ENCODE measurements around the gene DHRS7C.

DHRS7C gene

GRCh38 chr17:9765322-9765721 is 26.1 kb downstream of the DHRS7C start:
- no peak for DNase-seq (ENCODE audit: low spot score)

DNA sequence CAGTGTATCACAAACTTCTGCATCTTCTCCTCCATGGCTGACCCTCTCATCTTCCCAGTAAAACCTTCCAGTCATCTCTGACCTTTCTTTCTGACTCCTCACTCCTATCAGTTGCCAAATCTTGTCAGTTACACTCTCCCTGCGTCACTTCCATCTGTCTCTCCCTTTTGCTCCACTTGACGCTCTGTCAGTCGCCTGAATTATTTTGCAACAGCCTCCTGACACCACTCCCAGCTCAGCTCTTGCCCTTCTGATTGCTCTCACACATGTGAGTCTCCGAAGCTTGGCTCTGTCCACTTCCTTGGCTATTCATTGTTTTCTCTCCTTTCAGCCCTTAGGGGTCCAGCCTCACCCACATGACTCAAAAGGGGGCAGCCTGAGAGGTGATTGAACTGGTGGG is 27.7 kb downstream of the DHRS7C start:
- peak; percentile 27 for DNase-seq (ENCODE audit: low spot score)

DNA sequence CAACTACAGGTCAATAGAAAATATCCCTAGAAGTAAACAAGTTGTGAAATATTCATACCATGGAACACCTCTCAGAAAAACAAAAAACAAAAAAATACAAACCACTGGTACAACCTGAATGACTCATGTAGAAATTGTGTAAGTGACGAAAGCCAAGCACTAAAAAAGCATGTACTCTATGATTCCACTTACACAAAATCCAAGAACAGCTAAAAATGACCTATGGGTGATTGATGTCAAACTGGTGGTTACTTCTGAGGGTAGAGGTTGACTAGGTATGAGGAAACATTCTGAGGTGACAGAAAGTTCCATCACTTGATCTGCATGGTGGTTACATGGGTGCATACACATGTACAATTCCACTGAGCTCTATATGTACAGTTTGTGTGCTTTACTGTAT is 31.1 kb downstream of the DHRS7C start:
- no peak for DNase-seq (ENCODE audit: low spot score)

DNA sequence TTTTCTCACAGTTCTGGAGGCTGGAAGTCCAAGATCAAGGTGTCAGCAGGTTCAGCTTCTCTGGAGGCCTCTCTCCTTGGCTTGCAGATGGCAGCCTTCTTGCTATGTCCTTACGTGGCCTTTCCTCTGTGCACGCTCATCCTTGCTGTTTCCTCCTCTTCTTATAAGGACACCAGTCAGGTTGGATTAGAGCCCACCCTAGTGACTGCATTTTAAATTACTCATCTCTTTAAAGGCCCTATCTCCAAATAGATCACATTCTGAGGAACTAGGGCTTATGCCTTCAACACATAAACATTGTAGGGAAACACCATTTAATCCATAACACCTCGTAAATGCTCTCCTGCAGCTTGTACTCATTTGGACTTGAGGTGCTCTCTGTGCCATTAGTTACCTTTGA is 36.3 kb downstream of the DHRS7C start:
- no peak for DNase-seq (ENCODE audit: low spot score)

DNA sequence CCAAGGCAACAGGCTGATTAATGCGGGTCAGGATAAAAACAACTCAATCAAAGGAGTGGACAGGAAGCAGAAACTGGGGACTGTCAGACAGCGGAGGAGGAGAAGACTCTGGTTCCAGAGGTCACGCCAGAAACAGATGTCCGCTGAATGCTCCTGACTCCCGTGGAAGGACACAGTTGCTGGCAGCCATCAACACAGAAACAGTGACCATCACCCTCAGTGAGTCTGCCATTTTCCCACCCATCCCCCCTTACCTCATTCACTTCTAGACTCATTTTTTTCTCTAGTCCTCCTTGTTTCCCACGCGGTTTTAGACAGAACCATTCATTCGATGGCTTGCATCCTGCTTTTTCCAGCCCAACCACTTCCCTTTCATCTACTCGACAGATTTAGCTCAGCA is 40.9 kb downstream of the DHRS7C start:
- no peak for DNase-seq (ENCODE audit: low spot score)

- no peak for DNase-seq (ENCODE audit: low spot score)
Measured at GRCh38 chr17:9729735-9730420, 61.5 kb downstream of the DHRS7C start.

GRCh38 chr17:9729034-9729650 is 62.2 kb downstream of the DHRS7C start:
- peak; percentile 71 for DNase-seq (ENCODE audit: low spot score)

DNA sequence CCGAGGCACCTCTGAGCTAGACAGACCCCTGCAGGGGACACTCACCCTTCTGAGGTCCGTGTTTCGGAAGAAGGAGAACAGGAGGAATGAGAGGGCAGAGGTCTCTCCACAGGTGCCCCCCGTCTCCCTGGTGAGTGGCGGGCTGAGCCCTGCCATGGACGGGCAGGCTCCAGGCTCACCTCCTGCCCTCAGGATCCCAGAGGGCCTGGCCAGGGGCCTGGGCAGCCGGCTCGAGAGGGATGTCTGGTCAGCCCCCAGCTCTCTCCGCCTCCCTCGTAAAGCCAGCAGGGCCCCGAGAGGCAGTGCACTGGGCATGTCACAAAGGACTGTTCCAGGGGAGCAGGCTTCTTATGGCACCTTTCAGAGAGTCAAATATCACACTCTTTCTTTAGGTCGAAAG is 62.8 kb downstream of the DHRS7C start:
- no peak for DNase-seq (ENCODE audit: low spot score)

GRCh38 chr17:9728005-9728404 is 63.4 kb downstream of the DHRS7C start:
- DNase-seq (ENCODE audit: low spot score), result no peak

GRCh38 chr17:9726291-9726690 is 65.1 kb downstream of the DHRS7C start:
- peak; percentile 17 for DNase-seq (ENCODE audit: low spot score)

- peak; percentile 88 for DNase-seq (ENCODE audit: low spot score)
Measured at GRCh38 chr17:9725575-9725974, 65.8 kb downstream of the DHRS7C start.
